HepG2 (cell line): Measurements from ENCODE around the gene NKX2-3. TPM values are rescaled to one million over a fixed set of nuclear protein-coding genes. Genes with fewer than 3 reads are reported as not detected.

Experiments used
- LCORL ChIP-seq, 2 experiments: fragments of 450-650 bp in 1 of 2; sonication (generic) in 1 of 2; formaldehyde crosslinking in 1 of 2; IDR thresholded peaks; 2 replicates each; pipeline versions ENCODE4 v1.5.0 to v1.6.1; 2017 to 2020; ENCODE audit warnings: antibody characterized with exemption in 1 of 2, missing genetic modification reagents in 1 of 2
- NFYC ChIP-seq: IDR thresholded peaks from 2 replicates; pipeline ENCODE4 v1.6.1; 2016; ENCODE audit warnings: missing genetic modification reagents, missing compliant biosample characterization
- SIN3B ChIP-seq: fragments of 150-350 bp; IDR thresholded peaks from 2 replicates; pipeline ENCODE4 v1.6.1; 2014; ENCODE audit warnings: low read length
- ZFP1 ChIP-seq: IDR thresholded peaks from 2 replicates; pipeline ENCODE4 v1.6.1; 2016
- ZNF256 ChIP-seq: sonication (generic); formaldehyde crosslinking; conservative IDR thresholded peaks from 2 replicates; pipeline ENCODE4 v1.4.0; 2020; ENCODE audit warnings: missing genetic modification reagents
- ZNF563 ChIP-seq: sonication (generic); formaldehyde crosslinking; IDR thresholded peaks from 2 replicates; pipeline ENCODE4 v1.8.0; 2022; ENCODE audit warnings: mild to moderate bottlenecking, moderate library complexity, missing genetic modification reagents
- polyA plus RNA-seq, 8 experiments: library from polyadenylated mRNA; depleted of rRNA in 3 of 8; stranded (reverse) in 7 of 8; unstranded in 1 of 8; fragments of >200 nt; fragmentation: Illumina TruSeq in 4 of 8; extraction: Trizol in 4 of 8; gene quantifications; 2 replicates each; pipeline versions ENCODE4 v1.2.1 to v1.2.3, GENCODE V29; 2011 to 2016; ENCODE audit warnings: low read depth in 4 of 8, missing spikeins in 1 of 8, mixed read lengths in 1 of 8; ENCODE audit not compliant: insufficient read depth in 1 of 8
- total RNA-seq, 5 experiments: library from RNA; depleted of rRNA; stranded (reverse); fragments of >200 nt; fragmentation: Illumina TruSeq; extraction: Trizol; gene quantifications; 2 replicates each; pipeline ENCODE4 v1.2.3, GENCODE V29; 2016; ENCODE audit warnings: low read depth in 1 of 5
- TF ChIP-seq, protein P1 (sequence below): sonication (generic); formaldehyde crosslinking; IDR thresholded peaks from 2 replicates; pipeline ENCODE4 v1.4.0; 2020; ENCODE audit warnings: low read depth, missing genetic modification reagents
- TF ChIP-seq, protein P2 (sequence below): sonication (generic); formaldehyde crosslinking; IDR thresholded peaks from 2 replicates; pipeline ENCODE4 v1.4.0; 2020; ENCODE audit warnings: missing genetic modification reagents

The NKX2-3 gene
- total and polyA plus RNA-seq, 2 of the 13 experiments (the other 11 are each of a cell fraction or from before 2014, with no cell fraction given), result not detected

DNA sequence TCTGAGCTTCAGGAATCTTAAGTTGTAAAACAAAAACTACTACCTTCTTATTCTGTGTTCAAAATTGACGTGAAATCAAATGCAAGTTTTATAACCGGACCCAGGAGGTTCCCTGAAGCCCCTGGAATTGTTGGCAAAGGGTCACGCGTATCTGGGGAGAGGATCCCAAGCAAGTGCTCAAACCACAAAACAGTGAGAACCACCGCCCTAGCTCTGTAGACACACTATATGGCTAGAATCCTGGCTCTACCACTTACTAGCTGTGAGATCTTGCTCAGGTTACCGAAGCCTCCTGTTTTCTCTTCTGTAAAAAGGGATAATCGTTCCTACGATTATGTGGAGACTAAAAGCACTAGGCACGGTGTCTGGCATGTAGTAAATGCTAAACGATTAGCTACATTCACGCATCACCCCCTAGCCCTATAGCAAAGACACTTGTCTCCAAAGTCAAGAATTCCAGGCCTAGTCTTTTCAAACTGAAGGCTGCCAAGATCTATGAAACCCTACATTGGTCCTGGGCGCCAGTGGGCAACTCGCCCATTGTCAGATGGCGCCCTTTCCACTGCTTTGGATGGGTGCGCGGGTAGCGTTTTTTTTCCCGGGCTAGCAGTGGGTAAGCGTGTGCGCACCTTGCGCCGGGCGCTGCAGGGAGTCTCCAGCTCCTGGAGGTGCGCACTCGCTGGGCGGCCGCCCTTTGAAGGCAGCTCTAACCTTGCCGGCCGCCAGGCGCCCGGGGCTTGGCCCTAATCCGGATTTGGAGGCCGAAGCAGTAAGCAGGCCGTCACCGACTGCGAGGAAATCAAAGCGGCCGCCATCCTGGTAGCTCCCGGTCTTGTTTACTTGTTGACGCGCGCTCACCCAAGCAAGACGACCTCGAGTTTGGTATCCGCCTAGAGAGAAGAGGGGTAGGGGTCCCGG is 11.6 kb upstream of the NKX2-3 start (continued):
- TF ChIP-seq, protein P1, sequence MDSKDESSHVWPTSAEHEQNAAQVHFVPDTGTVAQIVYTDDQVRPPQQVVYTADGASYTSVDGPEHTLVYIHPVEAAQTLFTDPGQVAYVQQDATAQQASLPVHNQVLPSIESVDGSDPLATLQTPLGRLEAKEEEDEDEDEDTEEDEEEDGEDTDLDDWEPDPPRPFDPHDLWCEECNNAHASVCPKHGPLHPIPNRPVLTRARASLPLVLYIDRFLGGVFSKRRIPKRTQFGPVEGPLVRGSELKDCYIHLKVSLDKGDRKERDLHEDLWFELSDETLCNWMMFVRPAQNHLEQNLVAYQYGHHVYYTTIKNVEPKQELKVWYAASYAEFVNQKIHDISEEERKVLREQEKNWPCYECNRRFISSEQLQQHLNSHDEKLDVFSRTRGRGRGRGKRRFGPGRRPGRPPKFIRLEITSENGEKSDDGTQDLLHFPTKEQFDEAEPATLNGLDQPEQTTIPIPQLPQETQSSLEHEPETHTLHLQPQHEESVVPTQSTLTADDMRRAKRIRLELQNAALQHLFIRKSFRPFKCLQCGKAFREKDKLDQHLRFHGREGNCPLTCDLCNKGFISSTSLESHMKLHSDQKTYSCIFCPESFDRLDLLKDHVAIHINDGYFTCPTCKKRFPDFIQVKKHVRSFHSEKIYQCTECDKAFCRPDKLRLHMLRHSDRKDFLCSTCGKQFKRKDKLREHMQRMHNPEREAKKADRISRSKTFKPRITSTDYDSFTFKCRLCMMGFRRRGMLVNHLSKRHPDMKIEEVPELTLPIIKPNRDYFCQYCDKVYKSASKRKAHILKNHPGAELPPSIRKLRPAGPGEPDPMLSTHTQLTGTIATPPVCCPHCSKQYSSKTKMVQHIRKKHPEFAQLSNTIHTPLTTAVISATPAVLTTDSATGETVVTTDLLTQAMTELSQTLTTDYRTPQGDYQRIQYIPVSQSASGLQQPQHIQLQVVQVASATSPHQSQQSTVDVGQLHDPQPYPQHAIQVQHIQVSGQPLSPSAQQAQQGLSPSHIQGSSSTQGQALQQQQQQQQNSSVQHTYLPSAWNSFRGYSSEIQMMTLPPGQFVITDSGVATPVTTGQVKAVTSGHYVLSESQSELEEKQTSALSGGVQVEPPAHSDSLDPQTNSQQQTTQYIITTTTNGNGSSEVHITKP (CRISPR knock-in tag), result peak; percentile 61; the same call in 1 of the 2 replicates
- no peak for TF ChIP-seq LCORL (IDR thresholded peaks at IDR 0.05)
- TF ChIP-seq LCORL (CRISPR knock-in tag; IDR thresholded peaks at IDR 0.05), result no peak
- no peak for TF ChIP-seq NFYC (CRISPR knock-in tag)
- TF ChIP-seq ZFP1 (CRISPR knock-in tag), result no peak
- no peak for TF ChIP-seq SIN3B
- no peak for TF ChIP-seq ZNF256 (CRISPR knock-in tag)
- TF ChIP-seq, protein P2, sequence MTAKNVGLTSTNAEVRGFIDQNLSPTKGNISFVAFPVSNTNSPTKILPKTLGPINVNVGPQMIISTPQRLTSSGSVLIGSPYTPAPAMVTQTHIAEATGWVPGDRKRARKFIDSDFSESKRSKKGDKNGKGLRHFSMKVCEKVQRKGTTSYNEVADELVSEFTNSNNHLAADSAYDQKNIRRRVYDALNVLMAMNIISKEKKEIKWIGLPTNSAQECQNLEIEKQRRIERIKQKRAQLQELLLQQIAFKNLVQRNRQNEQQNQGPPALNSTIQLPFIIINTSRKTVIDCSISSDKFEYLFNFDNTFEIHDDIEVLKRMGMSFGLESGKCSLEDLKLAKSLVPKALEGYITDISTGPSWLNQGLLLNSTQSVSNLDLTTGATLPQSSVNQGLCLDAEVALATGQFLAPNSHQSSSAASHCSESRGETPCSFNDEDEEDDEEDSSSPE (CRISPR knock-in tag), result 0 out of 2 replicates have a peak, but pooled peaks have one; percentile 6
- TF ChIP-seq ZNF563 (CRISPR knock-in tag), result no peak
- TF ChIP-seq, all 625 proteins: peak for 17
